Heart left ventricle (tissue), 13 donors: Measurements from ENCODE around the gene SLC35C1.

Source experiments
- POLR2A ChIP-seq, 2 donors: fragments of 450-650 bp; IDR thresholded peaks; one replicate each; pipeline ENCODE4 v1.6.1; 2017; ENCODE audit warnings: antibody characterized with exemption in 2 of 2, mild to moderate bottlenecking in 2 of 2, moderate library complexity in 2 of 2
- TF ChIP-seq, protein P1 (sequence below), 12 donors: fragments of 200-600 bp; sonication (generic) in 4 of 12; IDR thresholded peaks; one replicate each; pipeline versions ENCODE4 v1.5.0 to v1.8.0; 2018 to 2022; ENCODE audit warnings: antibody characterized with exemption in 12 of 12, mild to moderate bottlenecking in 5 of 12
- donor health status: ischemic (EF 13 %, LVEDD 7.1; RV severe dilation, severe dysfunction).
- donor health status: DM: no; HTN: yes; CAD: no.
- donor health status: DM: no; HTN: no; CAD: no.
- donor health status: ischemic (EF 25% LVEDD 6.9; RV normal size, moderate dysfunction).
- donor health status: ischemic (EF 25% LVEDD 5.7; RV mildly dilated, moderate dysfunction).
- donor health status: ischemic (EF 35%, LVEDD 5.7; RV mildly dilated, moderate dysfunction).
- donor health status: nonischemic (EF 11% LVEDD 7.7; RV severe dilation, severe dysfunction).
- donor health status: DM: yes; HTN: yes; CAD: no.
- donor health status: PGD.
- donor health status: ischemic (EF 29% LVEDD 5.4; RV normal size, mild dysfunction).
- donor health status: nonischemic (EF 23%, LVEDD 6.1; RV moderate dilation, normal function).

- TF ChIP-seq, protein P1, sequence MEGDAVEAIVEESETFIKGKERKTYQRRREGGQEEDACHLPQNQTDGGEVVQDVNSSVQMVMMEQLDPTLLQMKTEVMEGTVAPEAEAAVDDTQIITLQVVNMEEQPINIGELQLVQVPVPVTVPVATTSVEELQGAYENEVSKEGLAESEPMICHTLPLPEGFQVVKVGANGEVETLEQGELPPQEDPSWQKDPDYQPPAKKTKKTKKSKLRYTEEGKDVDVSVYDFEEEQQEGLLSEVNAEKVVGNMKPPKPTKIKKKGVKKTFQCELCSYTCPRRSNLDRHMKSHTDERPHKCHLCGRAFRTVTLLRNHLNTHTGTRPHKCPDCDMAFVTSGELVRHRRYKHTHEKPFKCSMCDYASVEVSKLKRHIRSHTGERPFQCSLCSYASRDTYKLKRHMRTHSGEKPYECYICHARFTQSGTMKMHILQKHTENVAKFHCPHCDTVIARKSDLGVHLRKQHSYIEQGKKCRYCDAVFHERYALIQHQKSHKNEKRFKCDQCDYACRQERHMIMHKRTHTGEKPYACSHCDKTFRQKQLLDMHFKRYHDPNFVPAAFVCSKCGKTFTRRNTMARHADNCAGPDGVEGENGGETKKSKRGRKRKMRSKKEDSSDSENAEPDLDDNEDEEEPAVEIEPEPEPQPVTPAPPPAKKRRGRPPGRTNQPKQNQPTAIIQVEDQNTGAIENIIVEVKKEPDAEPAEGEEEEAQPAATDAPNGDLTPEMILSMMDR (IDR thresholded peaks at IDR 0.05), result no peak
- no peak for TF ChIP-seq POLR2A (IDR thresholded peaks at IDR 0.05)
Measured at GRCh38 chr11:45795379-45795778, 9.6 kb upstream of the SLC35C1 start.
